Measurements from ENCODE around the gene IGFLR1. TPM values are rescaled to one million over a fixed set of nuclear protein-coding genes. Genes with fewer than 3 reads are reported as not detected.

Gene IGFLR1
- total RNA-seq, 1 donor from 2014 or later, result 1.9 TPM

GRCh38 chr19:35713506-35713850, 28.8 kb downstream of the IGFLR1 start:
- H3K27me3 ChIP-seq (ENCODE audit: control insufficient read depth, insufficient read depth, low read length), result no peaks in the 10 kb centered on the region
- TF ChIP-seq, protein P1, sequence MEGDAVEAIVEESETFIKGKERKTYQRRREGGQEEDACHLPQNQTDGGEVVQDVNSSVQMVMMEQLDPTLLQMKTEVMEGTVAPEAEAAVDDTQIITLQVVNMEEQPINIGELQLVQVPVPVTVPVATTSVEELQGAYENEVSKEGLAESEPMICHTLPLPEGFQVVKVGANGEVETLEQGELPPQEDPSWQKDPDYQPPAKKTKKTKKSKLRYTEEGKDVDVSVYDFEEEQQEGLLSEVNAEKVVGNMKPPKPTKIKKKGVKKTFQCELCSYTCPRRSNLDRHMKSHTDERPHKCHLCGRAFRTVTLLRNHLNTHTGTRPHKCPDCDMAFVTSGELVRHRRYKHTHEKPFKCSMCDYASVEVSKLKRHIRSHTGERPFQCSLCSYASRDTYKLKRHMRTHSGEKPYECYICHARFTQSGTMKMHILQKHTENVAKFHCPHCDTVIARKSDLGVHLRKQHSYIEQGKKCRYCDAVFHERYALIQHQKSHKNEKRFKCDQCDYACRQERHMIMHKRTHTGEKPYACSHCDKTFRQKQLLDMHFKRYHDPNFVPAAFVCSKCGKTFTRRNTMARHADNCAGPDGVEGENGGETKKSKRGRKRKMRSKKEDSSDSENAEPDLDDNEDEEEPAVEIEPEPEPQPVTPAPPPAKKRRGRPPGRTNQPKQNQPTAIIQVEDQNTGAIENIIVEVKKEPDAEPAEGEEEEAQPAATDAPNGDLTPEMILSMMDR (IDR thresholded peaks at IDR 0.05; ENCODE audit: insufficient read depth, low read length, poor library complexity, severe bottlenecking), result no peak
- H3K36me3 ChIP-seq (ENCODE audit: control insufficient read depth, insufficient read depth, low read length), result no peaks in the 10 kb centered on the region
- H3K4me3 ChIP-seq (ENCODE audit: low read depth, low read length), result no peak overlapping the region
- no peak for DNase-seq (ENCODE audit: low read depth)

GRCh38 chr19:35712567-35713505, 29.4 kb downstream of the IGFLR1 start:
- TF ChIP-seq, protein P1 (IDR thresholded peaks at IDR 0.05; ENCODE audit: insufficient read depth, low read length, poor library complexity, severe bottlenecking), result no peak

GRCh38 chr19:35710784-35711723, 31.2 kb downstream of the IGFLR1 start:
- Histone ChIP-seq H3K36me3 (ENCODE audit: control insufficient read depth, insufficient read depth, low read length) (no peaks in the 10 kb centered on the region), H3K4me3 (ENCODE audit: low read depth, low read length) (no peak overlapping the region), H3K27me3 (ENCODE audit: control insufficient read depth, insufficient read depth, low read length) (no peaks in the 10 kb centered on the region)
- no peak for DNase-seq (ENCODE audit: low read depth)
- TF ChIP-seq, protein P1 (IDR thresholded peaks at IDR 0.05; ENCODE audit: insufficient read depth, low read length, poor library complexity, severe bottlenecking), result no peak

More at GRCh38 chr19:35712567-35713505, 29.4 kb downstream of the IGFLR1 start:
- no peak for DNase-seq (ENCODE audit: low read depth)
- H3K36me3 ChIP-seq (ENCODE audit: control insufficient read depth, insufficient read depth, low read length), result no peaks in the 10 kb centered on the region
- no peak overlapping the region for H3K4me3 ChIP-seq (ENCODE audit: low read depth, low read length)
- H3K27me3 ChIP-seq (ENCODE audit: control insufficient read depth, insufficient read depth, low read length), result no peaks in the 10 kb centered on the region

- TF ChIP-seq, protein P1 (IDR thresholded peaks at IDR 0.05; ENCODE audit: insufficient read depth, low read length, poor library complexity, severe bottlenecking), result no peak
- DNase-seq (ENCODE audit: low read depth), result no peak
- H3K27me3 ChIP-seq (ENCODE audit: control insufficient read depth, insufficient read depth, low read length), result peaks cover 4% of the 10 kb centered on the region
- no peak overlapping the region for H3K4me3 ChIP-seq (ENCODE audit: low read depth, low read length)
- no peaks in the 10 kb centered on the region for H3K36me3 ChIP-seq (ENCODE audit: control insufficient read depth, insufficient read depth, low read length)
Observed at GRCh38 chr19:35708391-35708790, 33.9 kb downstream of the IGFLR1 start.

GRCh38 chr19:35704218-35704617, 38.0 kb downstream of the IGFLR1 start, which contains the start of gene ZBTB32:
TSS of gene ZBTB32 (plus strand) at chr19:35704558. CDS start at chr19:35714627, 10,069 bp downstream.
- no peaks in the 10 kb centered on the region for H3K36me3 ChIP-seq (ENCODE audit: control insufficient read depth, insufficient read depth, low read length)
- no peak within 1 kb of the TSS for H3K4me3 ChIP-seq (ENCODE audit: low read depth, low read length)
- DNase-seq (ENCODE audit: low read depth), result no peak
- TF ChIP-seq, protein P1 (IDR thresholded peaks at IDR 0.05; ENCODE audit: insufficient read depth, low read length, poor library complexity, severe bottlenecking), result no peak
- peaks cover 4% of the 10 kb centered on the region for H3K27me3 ChIP-seq (ENCODE audit: control insufficient read depth, insufficient read depth, low read length)

Measured in kidney epithelial cell (primary cell).